SK-N-SH treated with all-trans-retinoic acid at 6 μM for 48 hours (cell line): Measurements from ENCODE around the gene CYP2B6.
"Not testable (repeated sequence)": the region's sequence is repeated elsewhere in the genome, so short reads cannot be mapped to it uniquely, and the experiment has no call there.

Experiments used
- ARNTL ChIP-seq: fragments of 450-650 bp; formaldehyde crosslinking; IDR thresholded peaks from 2 replicates; pipeline ENCODE4 v1.5.0; 2020; ENCODE audit warnings: low read depth, mild to moderate bottlenecking, moderate library complexity, borderline replicate concordance
- BACH2 ChIP-seq: fragments of 250-450 bp; sonication (Bioruptor Pico); IDR thresholded peaks from 2 replicates; pipeline ENCODE4 v1.9.0; 2021; ENCODE audit warnings: mild to moderate bottlenecking, borderline replicate concordance
- CSDC2 ChIP-seq: fragments of 250-450 bp; sonication (Bioruptor Pico); IDR thresholded peaks from 2 replicates; pipeline ENCODE4 v1.5.0; 2020; ENCODE audit warnings: mild to moderate bottlenecking, moderate library complexity
- ISL1 ChIP-seq: fragments of 250-450 bp; sonication (Bioruptor Pico); IDR thresholded peaks from 2 replicates; pipeline ENCODE4 v2.1.2; 2022; ENCODE audit warnings: mild to moderate bottlenecking, moderate library complexity
- OSR1 ChIP-seq: fragments of 250-450 bp; sonication (Bioruptor Pico); IDR thresholded peaks from 2 replicates; pipeline ENCODE4 v1.8.0; 2022; ENCODE audit warnings: moderate library complexity, mild to moderate bottlenecking, inconsistent platforms
- PATZ1 ChIP-seq: fragments of 250-450 bp; sonication (Bioruptor Pico); IDR thresholded peaks from 2 replicates; pipeline ENCODE4 v1.8.0; 2020; ENCODE audit warnings: mild to moderate bottlenecking, moderate library complexity, borderline replicate concordance
- POU6F1 ChIP-seq: fragments of 250-450 bp; sonication (Bioruptor Pico); IDR thresholded peaks from 2 replicates; pipeline ENCODE4 v1.8.0; 2021; ENCODE audit warnings: low read depth, mild to moderate bottlenecking, moderate library complexity, borderline replicate concordance
- RARB ChIP-seq: fragments of 250-450 bp; sonication (Bioruptor Pico); IDR thresholded peaks from 2 replicates; pipeline ENCODE4 v1.8.0; 2021; ENCODE audit warnings: mild to moderate bottlenecking, moderate library complexity
- TSHZ2 ChIP-seq: fragments of 250-450 bp; sonication (Bioruptor Pico); IDR thresholded peaks from 2 replicates; pipeline ENCODE4 v1.5.0; 2020; ENCODE audit warnings: mild to moderate bottlenecking, moderate library complexity
- ZC3H10 ChIP-seq: fragments of 250-450 bp; sonication (Bioruptor Pico); IDR thresholded peaks from 2 replicates; pipeline ENCODE4 v1.5.1; 2021; ENCODE audit warnings: mild to moderate bottlenecking, moderate library complexity
- ZFP30 ChIP-seq: fragments of 450-650 bp; formaldehyde crosslinking; IDR thresholded peaks from 2 replicates; pipeline ENCODE4 v1.5.0; 2022; ENCODE audit warnings: mild to moderate bottlenecking, moderate library complexity
- ZNF70 ChIP-seq: fragments of 450-650 bp; formaldehyde crosslinking; IDR thresholded peaks from 2 replicates; pipeline ENCODE4 v1.5.0; 2020; ENCODE audit warnings: mild to moderate bottlenecking, moderate library complexity

GRCh38 chr19:41053331-41053730, 62.2 kb downstream of the CYP2B6 start:
- not testable (repeated sequence) for TF ChIP-seq ZC3H10 (CRISPR knock-in tag); RARB; ZFP30 (CRISPR knock-in tag); BACH2; TSHZ2 (CRISPR knock-in tag); OSR1 (CRISPR knock-in tag); ISL1 (CRISPR knock-in tag); POU6F1; CSDC2; PATZ1 (CRISPR knock-in tag); ZNF70; ARNTL (CRISPR knock-in tag)
